B cell (primary cell): ENCODE results near the gene HAUS3.

ENCODE experiments used
- EZH2 ChIP-seq: IDR thresholded peaks from 2 replicates; pipeline ENCODE4 v1.6.1; 2012; ENCODE audit warnings: borderline replicate concordance, low read depth, mild to moderate bottlenecking, moderate library complexity, low read length; ENCODE audit not compliant: insufficient read depth, poor library complexity, severe bottlenecking
- TF ChIP-seq, protein P1 (sequence below): fragments of 200-600 bp; IDR thresholded peaks from one replicate; pipeline ENCODE4 v1.8.0; 2022; ENCODE audit warnings: antibody characterized with exemption, mild to moderate bottlenecking

GRCh38 chr4:2194496-2194895, 47.4 kb downstream of the HAUS3 start:
- TF ChIP-seq, protein P1, sequence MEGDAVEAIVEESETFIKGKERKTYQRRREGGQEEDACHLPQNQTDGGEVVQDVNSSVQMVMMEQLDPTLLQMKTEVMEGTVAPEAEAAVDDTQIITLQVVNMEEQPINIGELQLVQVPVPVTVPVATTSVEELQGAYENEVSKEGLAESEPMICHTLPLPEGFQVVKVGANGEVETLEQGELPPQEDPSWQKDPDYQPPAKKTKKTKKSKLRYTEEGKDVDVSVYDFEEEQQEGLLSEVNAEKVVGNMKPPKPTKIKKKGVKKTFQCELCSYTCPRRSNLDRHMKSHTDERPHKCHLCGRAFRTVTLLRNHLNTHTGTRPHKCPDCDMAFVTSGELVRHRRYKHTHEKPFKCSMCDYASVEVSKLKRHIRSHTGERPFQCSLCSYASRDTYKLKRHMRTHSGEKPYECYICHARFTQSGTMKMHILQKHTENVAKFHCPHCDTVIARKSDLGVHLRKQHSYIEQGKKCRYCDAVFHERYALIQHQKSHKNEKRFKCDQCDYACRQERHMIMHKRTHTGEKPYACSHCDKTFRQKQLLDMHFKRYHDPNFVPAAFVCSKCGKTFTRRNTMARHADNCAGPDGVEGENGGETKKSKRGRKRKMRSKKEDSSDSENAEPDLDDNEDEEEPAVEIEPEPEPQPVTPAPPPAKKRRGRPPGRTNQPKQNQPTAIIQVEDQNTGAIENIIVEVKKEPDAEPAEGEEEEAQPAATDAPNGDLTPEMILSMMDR, result no peak
- no peak for TF ChIP-seq EZH2
